Cerebellar cortex (tissue), 1 donor: ENCODE results near the gene GNAL.
"Not testable (repeated sequence)": the region's sequence is repeated elsewhere in the genome, so short reads cannot be mapped to it uniquely, and the experiment has no call there.

Experiments used
- DNase-seq: peaks from one replicate; pipeline ENCODE4 v3.0.0-alpha.2; 2015; ENCODE audit warnings: low spot score

The GNAL gene

GRCh38 chr18:11874676-11875075 is 185.6 kb downstream of the GNAL start:
- no peak for DNase-seq

GRCh38 chr18:11877497-11878135 is 188.6 kb downstream of the GNAL start:
- DNase-seq = no peak

- DNase-seq = no peak
Observed at GRCh38 chr18:11880586-11881304, 191.7 kb downstream of the GNAL start.

- DNase-seq = no peak
Observed at GRCh38 chr18:11882636-11883035, 193.6 kb downstream of the GNAL start.

GRCh38 chr18:11883153-11883552 is 194.1 kb downstream of the GNAL start:
- no peak for DNase-seq

GRCh38 chr18:11884396-11885030 is 195.4 kb downstream of the GNAL start:
- no peak for DNase-seq

GRCh38 chr18:11885278-11885947 is 196.3 kb downstream of the GNAL start:
- no peak for DNase-seq

GRCh38 chr18:11886577-11887110 is 197.6 kb downstream of the GNAL start:
- DNase-seq = no peak

- no peak for DNase-seq
Observed at GRCh38 chr18:11887328-11888128, 198.5 kb downstream of the GNAL start.

GRCh38 chr18:11888726-11889125 is 199.7 kb downstream of the GNAL start:
- DNase-seq = no peak

- no peak for DNase-seq
Observed at GRCh38 chr18:11889284-11889683, 200.2 kb downstream of the GNAL start.

GRCh38 chr18:11891737-11892136 is 202.7 kb downstream of the GNAL start:
- DNase-seq = no peak

GRCh38 chr18:11892438-11892837 is 203.4 kb downstream of the GNAL start:
- DNase-seq = not testable (repeated sequence)

GRCh38 chr18:11897781-11898180 is 208.7 kb downstream of the GNAL start:
- no peak for DNase-seq

- no peak for DNase-seq
Observed at GRCh38 chr18:11899063-11899462, 210.0 kb downstream of the GNAL start.

GRCh38 chr18:11901826-11902438 is 212.9 kb downstream of the GNAL start:
- DNase-seq = no peak

- DNase-seq = no peak
Observed at GRCh38 chr18:11902522-11903292, 213.6 kb downstream of the GNAL start.

- no peak for DNase-seq
Observed at GRCh38 chr18:11905613-11906012, 216.5 kb downstream of the GNAL start.

- no peak for DNase-seq
Observed at GRCh38 chr18:11906176-11906575, 217.1 kb downstream of the GNAL start.
